Activated CD8-positive, alpha-beta T cell treated with anti-CD3 and anti-CD28 coated beads, Interleukin-2, amount 10 ng/mL, durations not matched to agents 7 days and 5 days (primary cell): ENCODE measurements around the gene EIF2S3B. TPM values are rescaled to one million over a fixed set of nuclear protein-coding genes. Genes with fewer than 3 reads are reported as not detected.

Experiments used
- ATAC-seq: fragments of 150-1000 bp; cut with Tn5 transposase; one replicate; pipeline ENCODE4 v1.10.0; 2021; ENCODE audit warnings: moderate library complexity
- CTCF ChIA-PET: fragments of 350-600 bp; sonication (Branson Sonifier 250); formaldehyde crosslinking; loops from one replicate; lab custom pipeline; 2021; ENCODE audit warnings: antibody characterized with exemption; lab: Charles Lee
- POLR2A ChIA-PET: fragments of 350-600 bp; sonication (Branson Sonifier 250); formaldehyde crosslinking; loops from one replicate; lab custom pipeline; 2021; ENCODE audit warnings: antibody characterized with exemption; lab: Charles Lee
- DNase-seq: peaks from one replicate; pipeline ENCODE4 v3.0.0-alpha.2; 2020
- H3K27ac Mint-ChIP-seq: one replicate; pipeline ENCODE4 v1.8.0; 2021; ENCODE audit warnings: mild to moderate bottlenecking, mixed read lengths
- H3K27me3 Mint-ChIP-seq: one replicate; pipeline ENCODE4 v1.8.0; 2021; ENCODE audit warnings: low read depth, mixed read lengths
- H3K36me3 Mint-ChIP-seq: one replicate; pipeline ENCODE4 v1.8.0; 2021; ENCODE audit warnings: low read depth, mixed read lengths
- H3K4me1 Mint-ChIP-seq: one replicate; pipeline ENCODE4 v1.8.0; 2021; ENCODE audit warnings: low read depth, mixed read lengths
- H3K4me3 Mint-ChIP-seq: one replicate; pipeline ENCODE4 v1.8.0; 2021; ENCODE audit warnings: mild to moderate bottlenecking, mixed read lengths
- H3K9me3 Mint-ChIP-seq: one replicate; pipeline ENCODE4 v1.8.0; 2022; ENCODE audit warnings: mixed read lengths; ENCODE audit not compliant: insufficient read depth
- total RNA-seq, 2 experiments: library from RNA; stranded (reverse); gene quantifications; one replicate each; pipeline ENCODE4 v1.2.3, GENCODE V29; 2021

EIF2S3B gene
- total RNA-seq, 2 experiments from 2014 or later = 1.8 to 2.3 TPM

DNA sequence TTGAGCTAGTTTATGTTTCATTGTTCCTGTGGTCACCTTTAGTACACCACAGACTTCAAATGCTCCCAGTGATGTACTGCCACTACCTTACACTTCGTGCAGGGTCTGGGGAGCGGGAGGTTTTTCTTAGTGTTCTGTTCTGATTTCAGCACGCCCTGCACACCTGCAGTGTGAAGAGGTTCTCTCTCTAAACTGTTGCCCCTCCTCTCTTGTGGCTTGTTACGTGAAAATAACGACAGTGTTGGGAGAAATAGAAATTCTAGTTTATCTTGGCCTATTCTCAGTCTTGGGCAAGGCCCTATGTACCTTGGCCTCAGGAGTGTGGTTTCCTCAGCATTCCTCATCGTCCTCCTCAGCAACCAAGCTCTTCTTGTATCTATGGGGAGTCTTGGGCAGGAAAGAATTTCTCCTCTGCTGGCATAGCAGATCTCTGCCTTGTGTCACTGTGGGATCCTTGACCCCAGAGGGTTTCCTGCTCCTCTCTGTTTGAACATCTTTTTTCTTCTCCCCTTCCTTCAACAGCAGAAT, 48.6 kb downstream of the EIF2S3B start:
- peaks cover 49% of the 10 kb centered on the region for H3K4me1 Mint-ChIP-seq
- peak overlapping the region; percentile 90 for H3K4me3 Mint-ChIP-seq
- POLR2A ChIA-PET = interaction anchor here (0.6 to 2.9 kb wide), 37 partner anchors 8 to 906 kb away, joined by 3 to 140 read pairs (median 5); partner anchors contain the start of genes CD69, CLEC2B, CLEC2D and EIF2S3B
- ATAC-seq (peak; percentile 58), DNase-seq (peak; percentile 77)
- peak overlapping the region; percentile 92 for H3K27ac Mint-ChIP-seq
- H3K27me3 Mint-ChIP-seq = no peaks in the 10 kb centered on the region
- CTCF ChIA-PET = interaction anchor here (0.6 to 1.7 kb wide), 9 partner anchors 55 to 883 kb away, joined by 3 to 5 read pairs (median 4); no protein-coding TSS in a partner anchor
- peaks cover 72% of the 10 kb centered on the region for H3K36me3 Mint-ChIP-seq
- H3K9me3 Mint-ChIP-seq = peaks cover 19% of the 10 kb centered on the region

- ChIA-PET CTCF (interaction anchor here (0.9 to 1.7 kb wide), 7 partner anchors 163 to 262 kb away, joined by 3 to 5 read pairs (median 4); no protein-coding TSS in a partner anchor), POLR2A (interaction anchor here (0.5 to 2.9 kb wide), 38 partner anchors 9 to 904 kb away, joined by 3 to 140 read pairs (median 5); partner anchors contain the start of genes CD69, CLEC2B, CLEC2D and EIF2S3B)
- H3K27ac Mint-ChIP-seq = peak overlapping the region; percentile 92
- peaks cover 52% of the 10 kb centered on the region for H3K4me1 Mint-ChIP-seq
- H3K27me3 Mint-ChIP-seq = no peaks in the 10 kb centered on the region
- ATAC-seq = peak; percentile 37
- peaks cover 19% of the 10 kb centered on the region for H3K9me3 Mint-ChIP-seq
- peak overlapping the region; percentile 90 for H3K4me3 Mint-ChIP-seq
- peak; percentile 78 for DNase-seq
- peaks cover 74% of the 10 kb centered on the region for H3K36me3 Mint-ChIP-seq
Observed at GRCh38 chr12:10554756-10555481, 49.2 kb downstream of the EIF2S3B start.

DNA sequence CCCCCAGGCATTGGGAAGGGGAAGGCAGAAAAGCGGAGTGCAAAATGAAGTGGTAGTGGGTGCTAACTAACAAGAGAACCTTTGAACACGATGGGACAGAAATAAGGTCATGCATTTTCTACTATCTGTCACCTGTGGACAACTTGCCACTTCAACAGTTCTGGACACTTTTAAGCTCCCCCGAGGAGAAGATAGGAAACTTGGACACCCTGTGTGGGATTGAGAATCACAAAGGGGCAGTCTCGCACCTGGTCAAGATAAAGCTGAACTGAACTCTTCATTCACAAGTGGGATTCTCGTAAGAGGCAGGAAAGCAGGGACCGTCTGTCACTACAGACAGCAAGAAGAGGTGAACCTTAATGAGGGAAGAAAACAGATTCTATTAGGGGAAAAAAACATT, 51.6 kb downstream of the EIF2S3B start:
- ChIA-PET POLR2A (interaction anchor here (0.8 to 5.1 kb wide), 14 partner anchors 150 to 903 kb away, joined by 3 to 91 read pairs (median 4); partner anchors contain the start of genes CD69 and CLEC2B), CTCF (interaction anchor here (0.9 to 1.4 kb wide), 3 partner anchors 107 to 190 kb away, joined by 3 to 4 read pairs (median 3); no protein-coding TSS in a partner anchor)
- no peaks in the 10 kb centered on the region for H3K27me3 Mint-ChIP-seq
- peak overlapping the region; percentile 82 for H3K4me3 Mint-ChIP-seq
- DNase-seq = peak; percentile 35
- H3K4me1 Mint-ChIP-seq = peaks cover 60% of the 10 kb centered on the region
- H3K36me3 Mint-ChIP-seq = peaks cover 76% of the 10 kb centered on the region
- H3K9me3 Mint-ChIP-seq = peaks cover 6% of the 10 kb centered on the region
- ATAC-seq = no peak
- peak overlapping the region; percentile 91 for H3K27ac Mint-ChIP-seq

- Mint-ChIP-seq H3K4me1 (peaks cover 60% of the 10 kb centered on the region), H3K36me3 (peaks cover 75% of the 10 kb centered on the region), H3K27me3 (no peaks in the 10 kb centered on the region), H3K4me3 (peak overlapping the region; percentile 82), H3K27ac (peak overlapping the region; percentile 91), H3K9me3 (peaks cover 3% of the 10 kb centered on the region)
- DNase-seq (no peak), ATAC-seq (no peak)
- CTCF ChIA-PET = interaction anchor here (0.9 to 2.8 kb wide), 5 partner anchors 58 to 799 kb away, joined by 3 to 9 read pairs (median 3); no protein-coding TSS in a partner anchor
- POLR2A ChIA-PET = interaction anchor here (0.8 to 5.1 kb wide), 17 partner anchors 56 to 908 kb away, joined by 3 to 91 read pairs (median 4); partner anchors contain the start of genes CD69, CLEC2B and MAGOHB
Observed at GRCh38 chr12:10557766-10558165, 52.1 kb downstream of the EIF2S3B start.

Other genes with a start within 250 kb of the EIF2S3B start
- gene KLRD1, start 198.0 kb upstream of the EIF2S3B start, total RNA-seq = 1 to 10 TPM; 7.6 to 8.8 TPM
- gene KLRK1, start 115.8 kb upstream of the EIF2S3B start, total RNA-seq = 100 to 1,000 TPM; 117 to 123 TPM
- 1 to 10 TPM; 3.6 to 4.9 TPM for gene KLRC4, start 96.1 kb upstream of the EIF2S3B start, total RNA-seq
- gene KLRC3, start 85.3 kb upstream of the EIF2S3B start, total RNA-seq = 1 to 10 TPM; 1.3 to 2.1 TPM
- gene KLRC2, start 69.9 kb upstream of the EIF2S3B start, total RNA-seq = 1 to 10 TPM; 1.6 to 1.7 TPM
- gene KLRC1, start 52.5 kb upstream of the EIF2S3B start, total RNA-seq = 1 to 10 TPM; 4.9 to 5.0 TPM
- gene MAGOHB, start 107.7 kb downstream of the EIF2S3B start, total RNA-seq = 10 to 100 TPM; 73.9 to 76.9 TPM
- 1 to 10 TPM; 5.3 to 5.9 TPM for gene STYK1, start 168.2 kb downstream of the EIF2S3B start, total RNA-seq
- gene YBX3, start 217.4 kb downstream of the EIF2S3B start, total RNA-seq = 10 to 100 TPM; 85.4 to 91.9 TPM